H1 (cell line): ENCODE data around the gene RAB38. TPM values are rescaled to one million over a fixed set of nuclear protein-coding genes. Genes with fewer than 3 reads are reported as not detected.

Experiments used
- POLR2A ChIP-seq, 2 experiments: IDR thresholded peaks; 1 replicate in 1 of 2; 2 replicates in 1 of 2; pipeline ENCODE4 v1.6.1; 2011; ENCODE audit warnings: low read depth in 2 of 2, low read length in 2 of 2, mild to moderate bottlenecking in 2 of 2; ENCODE audit errors: control extremely low read depth in 1 of 2
- POU5F1 ChIP-seq: IDR thresholded peaks from 2 replicates; pipeline ENCODE4 v1.6.1; 2011; ENCODE audit warnings: low read depth, mild to moderate bottlenecking, low read length, moderate library complexity
- RXRA ChIP-seq: IDR thresholded peaks from 2 replicates; pipeline ENCODE4 v1.6.1; 2011; ENCODE audit warnings: low read depth, mild to moderate bottlenecking, low read length, moderate library complexity; ENCODE audit not compliant: insufficient read depth
- polyA plus RNA-seq, 7 experiments: library from polyadenylated mRNA; depleted of rRNA in 3 of 7; stranded (reverse) in 5 of 7; unstranded in 2 of 7; fragments of >200 nt in 5 of 7; fragments of 200-250 nt in 2 of 7; gene quantifications; 1 replicate in 5 of 7; 2 replicates in 1 of 7; 4 replicates in 1 of 7; pipeline versions ENCODE4 v1.2.1 to v1.2.3, GENCODE V29; 2011 to 2013; ENCODE audit warnings: missing spikeins in 2 of 7, mixed read lengths in 2 of 7
- total RNA-seq: library from RNA; stranded (reverse); fragmentation: NEBNext Ultra II Directional; extraction: Animal tissue kit (Norgen Biotek cat#: 25700); gene quantifications from 2 replicates; pipeline ENCODE4 v1.2.1, GENCODE V29; 2021
- TF ChIP-seq, protein P1 (sequence below): IDR thresholded peaks from 2 replicates; pipeline ENCODE4 v1.6.1; 2011; ENCODE audit warnings: low read depth, mild to moderate bottlenecking, low read length; ENCODE audit not compliant: insufficient read depth
- TF ChIP-seq, protein P2 (sequence below): IDR thresholded peaks from 2 replicates; pipeline ENCODE4 v1.6.1; 2012; ENCODE audit warnings: low read length, inconsistent platforms

Gene RAB38
- total and polyA plus RNA-seq, 2 of the 8 experiments (the other 6 are each of a cell fraction or from before 2014, with no cell fraction given) = 15.4 to 16.5 TPM

DNA sequence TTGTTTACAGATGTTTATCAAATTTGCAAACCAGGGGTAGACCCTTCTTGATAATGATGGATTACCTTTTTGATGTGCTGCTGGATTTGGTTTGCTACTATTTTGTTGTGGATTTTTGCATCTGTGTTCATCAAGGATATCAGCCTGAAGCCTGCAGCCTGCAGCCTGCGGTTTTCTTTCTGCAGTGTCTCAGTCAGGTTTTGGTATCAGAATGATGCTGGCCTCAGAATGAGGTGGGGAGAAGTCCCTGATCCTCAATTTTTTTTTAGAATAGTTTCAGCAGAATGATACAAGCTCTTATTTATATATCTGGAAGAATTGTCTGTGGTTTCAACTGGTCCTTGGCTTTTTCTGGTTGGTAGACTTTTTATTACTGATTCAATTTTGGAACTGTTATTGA is 19.7 kb upstream of the RAB38 start (continued):
- TF ChIP-seq, protein P1, sequence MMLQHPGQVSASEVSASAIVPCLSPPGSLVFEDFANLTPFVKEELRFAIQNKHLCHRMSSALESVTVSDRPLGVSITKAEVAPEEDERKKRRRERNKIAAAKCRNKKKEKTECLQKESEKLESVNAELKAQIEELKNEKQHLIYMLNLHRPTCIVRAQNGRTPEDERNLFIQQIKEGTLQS = no peak
- TF ChIP-seq POU5F1 (no peak), RXRA (no peak), POLR2A (IDR thresholded peaks at IDR 0.05; ENCODE audit: control extremely low read depth in 1 of 2, low read depth in 2 of 2, low read length in 2 of 2) (no peak)
- TF ChIP-seq, protein P2, sequence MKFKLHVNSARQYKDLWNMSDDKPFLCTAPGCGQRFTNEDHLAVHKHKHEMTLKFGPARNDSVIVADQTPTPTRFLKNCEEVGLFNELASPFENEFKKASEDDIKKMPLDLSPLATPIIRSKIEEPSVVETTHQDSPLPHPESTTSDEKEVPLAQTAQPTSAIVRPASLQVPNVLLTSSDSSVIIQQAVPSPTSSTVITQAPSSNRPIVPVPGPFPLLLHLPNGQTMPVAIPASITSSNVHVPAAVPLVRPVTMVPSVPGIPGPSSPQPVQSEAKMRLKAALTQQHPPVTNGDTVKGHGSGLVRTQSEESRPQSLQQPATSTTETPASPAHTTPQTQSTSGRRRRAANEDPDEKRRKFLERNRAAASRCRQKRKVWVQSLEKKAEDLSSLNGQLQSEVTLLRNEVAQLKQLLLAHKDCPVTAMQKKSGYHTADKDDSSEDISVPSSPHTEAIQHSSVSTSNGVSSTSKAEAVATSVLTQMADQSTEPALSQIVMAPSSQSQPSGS = no peak
